GM12878 (cell line): Measurements from ENCODE around the gene ABCC5.

ENCODE experiments used
- CBX5 ChIP-seq: sonication (generic); IDR thresholded peaks from 2 replicates; pipeline ENCODE4 v1.6.1; 2016; ENCODE audit warnings: low read depth, moderate library complexity, mild to moderate bottlenecking, inconsistent platforms
- EGR1 ChIP-seq, 2 experiments: IDR thresholded peaks; 1 replicate in 1 of 2; 2 replicates in 1 of 2; pipeline ENCODE4 v1.6.1; 2011 to 2012; ENCODE audit warnings: low read depth in 2 of 2, low read length in 2 of 2, borderline replicate concordance in 1 of 2, mild to moderate bottlenecking in 1 of 2, moderate library complexity in 1 of 2
- EP300 ChIP-seq, 2 experiments: fragments of 150-350 bp in 1 of 2; IDR thresholded peaks; 2 replicates each; pipeline ENCODE4 v1.6.1; 2011 to 2012; ENCODE audit warnings: low read depth in 2 of 2, low read length in 2 of 2, borderline replicate concordance in 1 of 2, improper control_type of control experiment in 1 of 2, inconsistent platforms in 1 of 2; ENCODE audit not compliant: control insufficient read depth in 1 of 2
- NR2C1 ChIP-seq: fragments of 450-650 bp; IDR thresholded peaks from 2 replicates; pipeline ENCODE4 v1.6.1; 2017; ENCODE audit warnings: antibody characterized with exemption, mild to moderate bottlenecking, moderate library complexity
- POLR2A ChIP-seq: IDR thresholded peaks from 2 replicates; pipeline ENCODE4 v1.6.1; 2011; ENCODE audit warnings: low read depth, mild to moderate bottlenecking, low read length
- RB1 ChIP-seq: fragments of 450-650 bp; formaldehyde crosslinking; IDR thresholded peaks from 2 replicates; pipeline ENCODE4 v1.6.1; 2017; ENCODE audit warnings: mild to moderate bottlenecking, borderline replicate concordance
- SP1 ChIP-seq: IDR thresholded peaks from one replicate; pipeline ENCODE4 v1.6.1; 2011; ENCODE audit warnings: low read depth, low read length
- TAF1 ChIP-seq: IDR thresholded peaks from 2 replicates; pipeline ENCODE4 v1.6.1; 2011; ENCODE audit warnings: mild to moderate bottlenecking, low read depth, low read length, borderline replicate concordance
- ZBED1 ChIP-seq: IDR thresholded peaks from 2 replicates; pipeline ENCODE4 v1.6.1; 2016; ENCODE audit warnings: borderline replicate concordance
- ZBTB33 ChIP-seq: fragments of 450-650 bp; IDR thresholded peaks from 2 replicates; pipeline ENCODE4 v1.6.1; 2017; ENCODE audit warnings: mild to moderate bottlenecking
- TF ChIP-seq, protein P1 (sequence below), 3 experiments: IDR thresholded peaks in 2 of 3; conservative IDR thresholded peaks in 1 of 3; 2 replicates each; pipeline ENCODE4 v1.5.1; 2011; ENCODE audit warnings: low read depth in 3 of 3, low read length in 3 of 3, mild to moderate bottlenecking in 3 of 3, control low read depth in 2 of 3, moderate library complexity in 2 of 3, inconsistent platforms in 1 of 3, mixed read lengths in 1 of 3; ENCODE audit not compliant: control insufficient read depth in 2 of 3, insufficient read depth in 1 of 3; ENCODE audit errors: extremely low read depth in 1 of 3

DNA sequence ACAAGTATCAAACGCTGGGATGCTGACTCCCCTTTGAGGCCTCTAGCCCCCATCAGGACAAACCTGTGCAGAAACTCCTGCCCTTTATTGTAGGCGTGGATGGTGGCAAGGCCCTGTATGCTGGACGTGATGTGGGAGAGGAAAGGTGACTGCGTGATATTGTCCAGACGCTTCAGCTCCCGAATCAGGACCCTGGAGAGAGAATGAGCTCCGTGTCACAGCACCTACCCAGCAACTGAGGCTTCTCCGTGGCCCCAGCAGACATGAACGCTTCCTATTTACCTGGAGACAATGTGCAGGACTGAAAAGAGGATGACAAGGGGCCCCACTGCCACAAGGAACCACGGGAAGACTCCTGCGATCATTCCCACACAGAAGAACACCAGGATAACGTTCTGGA is 68.0 kb downstream of the ABCC5 start:
- TF ChIP-seq NR2C1 (no peak), EGR1 (IDR thresholded peaks at IDR 0.05; ENCODE audit: borderline replicate concordance in 1 of 2, low read depth in 2 of 2, low read length in 2 of 2) (no peak), ZBED1 (no peak), EP300 (IDR thresholded peaks at IDR 0.05; ENCODE audit: borderline replicate concordance in 1 of 2, control insufficient read depth in 1 of 2, low read depth in 2 of 2, low read length in 2 of 2) (no peak), RB1 (no peak), CBX5 (no peak), SP1 (no peak), TAF1 (no peak), ZBTB33 (no peak), POLR2A (no peak)
- TF ChIP-seq, protein P1, sequence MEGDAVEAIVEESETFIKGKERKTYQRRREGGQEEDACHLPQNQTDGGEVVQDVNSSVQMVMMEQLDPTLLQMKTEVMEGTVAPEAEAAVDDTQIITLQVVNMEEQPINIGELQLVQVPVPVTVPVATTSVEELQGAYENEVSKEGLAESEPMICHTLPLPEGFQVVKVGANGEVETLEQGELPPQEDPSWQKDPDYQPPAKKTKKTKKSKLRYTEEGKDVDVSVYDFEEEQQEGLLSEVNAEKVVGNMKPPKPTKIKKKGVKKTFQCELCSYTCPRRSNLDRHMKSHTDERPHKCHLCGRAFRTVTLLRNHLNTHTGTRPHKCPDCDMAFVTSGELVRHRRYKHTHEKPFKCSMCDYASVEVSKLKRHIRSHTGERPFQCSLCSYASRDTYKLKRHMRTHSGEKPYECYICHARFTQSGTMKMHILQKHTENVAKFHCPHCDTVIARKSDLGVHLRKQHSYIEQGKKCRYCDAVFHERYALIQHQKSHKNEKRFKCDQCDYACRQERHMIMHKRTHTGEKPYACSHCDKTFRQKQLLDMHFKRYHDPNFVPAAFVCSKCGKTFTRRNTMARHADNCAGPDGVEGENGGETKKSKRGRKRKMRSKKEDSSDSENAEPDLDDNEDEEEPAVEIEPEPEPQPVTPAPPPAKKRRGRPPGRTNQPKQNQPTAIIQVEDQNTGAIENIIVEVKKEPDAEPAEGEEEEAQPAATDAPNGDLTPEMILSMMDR (IDR thresholded peaks at IDR 0.05 in 2 of 3, conservative IDR thresholded peaks at IDR 0.05 in 1 of 3; ENCODE audit: control insufficient read depth in 2 of 3, extremely low read depth in 1 of 3, insufficient read depth in 1 of 3, low read depth in 3 of 3, low read length in 3 of 3) = no peak
